HG02763 (cell line): Measurements from ENCODE around the gene WHRN.

Experiments used
- ATAC-seq: cut with Tn5 transposase; IDR thresholded peaks from one replicate; pipeline ENCODE4 v1.9.1; 2021; ENCODE audit warnings: mild to moderate bottlenecking, moderate library complexity; ENCODE audit not compliant: unreplicated experiment

WHRN gene

DNA sequence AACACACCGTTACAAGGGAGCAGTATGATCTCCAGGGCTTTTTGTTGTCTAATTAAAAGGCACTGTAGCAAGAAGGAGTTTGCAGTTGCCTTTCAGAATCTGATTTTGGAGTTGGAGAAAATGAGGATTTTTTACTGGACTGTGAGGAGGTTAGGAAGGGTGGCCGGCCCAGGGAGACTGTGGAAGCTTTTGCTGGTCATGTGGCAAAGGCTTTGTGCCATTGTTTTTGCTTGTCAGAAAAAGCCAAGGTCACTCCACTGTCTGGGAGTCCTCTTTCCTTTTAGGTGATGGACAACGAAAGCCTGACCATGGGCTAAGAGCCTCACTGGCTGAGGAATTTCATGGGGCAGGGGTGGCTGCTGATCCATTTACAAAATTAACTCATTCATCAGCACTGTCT is 10.3 kb upstream of the WHRN start:
- no peak for ATAC-seq

DNA sequence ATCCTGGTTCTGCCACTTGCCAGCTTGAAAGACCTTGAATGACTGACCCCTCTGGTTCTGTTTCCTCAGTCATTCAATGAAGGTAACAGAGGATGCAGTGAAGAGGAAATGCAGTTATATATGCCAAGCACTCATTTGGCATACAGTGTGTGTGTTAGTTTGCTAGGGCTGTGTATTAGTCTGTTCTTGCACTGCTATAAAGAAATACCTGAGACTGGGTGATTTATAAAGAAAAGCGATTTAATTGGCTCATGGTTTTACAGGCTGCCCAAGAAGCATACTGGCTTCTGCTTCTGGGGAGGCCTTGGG is 8.6 kb upstream of the WHRN start:
- no peak for ATAC-seq

DNA sequence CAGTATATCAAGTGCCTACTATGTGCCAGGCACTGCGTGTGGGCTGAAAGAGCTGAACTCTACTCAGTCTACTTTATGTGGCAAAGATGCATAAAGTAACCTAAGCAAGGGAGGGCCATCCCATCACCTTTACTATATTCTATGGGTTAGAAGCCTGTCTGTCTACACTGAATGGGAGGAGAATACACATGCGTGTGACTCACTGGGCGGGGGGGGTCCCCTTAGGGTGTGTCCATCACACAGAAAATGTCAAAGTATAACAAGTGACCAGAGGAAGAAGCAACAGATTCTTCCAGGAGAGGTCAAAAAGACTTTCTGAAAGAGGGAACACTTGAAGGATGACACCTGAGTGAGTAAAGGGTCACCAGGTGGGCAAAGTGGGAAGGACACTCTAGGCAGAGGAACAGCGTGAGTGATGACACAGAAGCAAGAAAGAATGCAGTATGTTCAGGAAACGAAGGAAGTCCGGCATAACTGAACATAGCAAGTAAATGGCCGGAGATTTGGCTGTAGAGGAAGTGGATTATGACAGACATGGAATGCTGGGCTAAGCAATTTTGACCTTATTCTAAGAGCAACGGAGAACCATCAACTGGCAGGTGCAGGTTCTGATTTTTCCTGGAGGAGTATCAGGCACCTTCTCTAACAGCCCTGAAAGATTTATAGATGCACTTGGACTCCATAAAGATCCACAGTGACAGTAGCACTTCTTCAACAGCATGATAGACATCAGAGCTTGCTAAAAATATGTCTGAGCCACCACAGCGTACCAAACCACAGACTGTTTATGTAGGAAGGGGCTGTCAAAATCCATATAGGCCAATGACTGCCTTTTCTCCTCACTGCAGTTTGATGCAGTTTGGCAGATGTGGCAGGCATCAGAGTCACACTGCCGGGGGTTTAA is 8.0 kb upstream of the WHRN start:
- ATAC-seq = no peak

DNA sequence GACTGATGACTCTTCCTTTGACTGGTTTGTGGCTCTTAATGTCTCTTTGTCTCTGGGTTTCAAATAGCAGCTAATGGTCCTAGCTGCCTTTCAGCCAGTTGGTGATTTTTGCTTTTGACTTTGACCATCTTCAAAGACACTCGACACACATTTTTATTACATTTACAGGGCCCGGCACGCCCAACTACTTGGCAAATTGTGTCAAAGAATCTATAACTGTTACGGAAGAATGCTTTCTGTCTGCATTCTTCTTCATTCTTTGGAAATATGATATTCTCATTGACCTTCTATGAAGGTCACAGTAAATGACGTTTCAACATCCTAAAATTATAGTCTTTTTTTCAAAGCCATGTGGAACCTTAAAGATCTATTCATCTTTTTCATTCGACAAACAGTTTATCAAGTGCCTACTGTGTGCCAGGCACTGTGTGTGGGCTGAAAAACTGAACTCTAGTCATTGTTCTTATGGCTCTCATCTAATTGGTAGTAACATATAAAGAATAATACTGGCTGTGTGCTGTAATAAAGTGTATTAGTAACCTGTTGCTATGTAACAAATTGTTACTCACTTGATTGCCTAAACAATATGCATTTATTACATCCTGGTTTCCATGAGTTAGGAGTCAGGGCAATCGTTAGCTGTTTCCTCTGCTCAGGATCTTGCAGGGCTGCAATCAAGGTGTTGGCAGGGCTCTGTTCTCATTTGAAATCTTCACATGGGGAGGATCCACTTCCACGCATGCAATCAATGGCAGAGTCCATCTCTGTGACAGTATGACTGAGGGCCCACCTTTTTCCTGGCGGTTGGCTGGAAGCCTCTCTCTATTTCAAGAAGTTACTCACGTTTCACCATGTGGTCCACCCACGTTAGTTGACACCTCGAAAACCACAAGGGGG is 7.0 kb upstream of the WHRN start:
- ATAC-seq = no peak

DNA sequence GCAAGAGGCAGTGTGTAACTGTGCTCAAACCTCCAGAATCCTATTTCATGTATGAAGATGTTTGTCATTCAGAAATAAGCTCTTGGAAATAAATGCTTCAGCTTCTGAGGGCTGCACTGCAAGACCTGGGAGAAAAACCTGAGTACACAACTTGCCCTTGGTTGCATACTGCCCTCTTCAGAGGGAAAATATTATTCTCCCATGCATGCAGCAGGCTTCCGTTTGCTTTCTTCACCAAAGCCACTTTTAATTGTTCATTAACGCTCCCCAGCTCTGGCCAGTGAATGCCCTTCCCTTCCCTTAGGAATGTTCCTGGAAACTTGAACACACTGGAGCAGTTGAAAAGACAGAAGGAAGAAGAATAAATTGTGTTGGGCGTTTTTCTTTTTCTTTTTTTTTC is 2.5 kb upstream of the WHRN start:
- no peak for ATAC-seq

DNA sequence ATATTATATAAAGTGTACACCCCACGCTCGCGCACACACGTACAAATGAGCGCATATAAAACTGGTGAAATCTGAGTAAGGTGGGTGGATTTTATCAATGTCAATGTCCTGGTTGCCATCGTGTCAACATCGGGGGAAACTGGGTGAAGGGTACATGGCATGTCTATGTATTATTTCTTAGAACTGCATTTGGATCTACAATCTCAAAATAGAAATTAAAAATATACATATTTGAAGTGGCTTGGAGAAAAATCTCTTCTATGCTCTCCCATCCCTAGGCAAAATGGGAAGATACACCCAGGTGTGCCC is 763 bp upstream of the WHRN start:
- no peak for ATAC-seq

DNA sequence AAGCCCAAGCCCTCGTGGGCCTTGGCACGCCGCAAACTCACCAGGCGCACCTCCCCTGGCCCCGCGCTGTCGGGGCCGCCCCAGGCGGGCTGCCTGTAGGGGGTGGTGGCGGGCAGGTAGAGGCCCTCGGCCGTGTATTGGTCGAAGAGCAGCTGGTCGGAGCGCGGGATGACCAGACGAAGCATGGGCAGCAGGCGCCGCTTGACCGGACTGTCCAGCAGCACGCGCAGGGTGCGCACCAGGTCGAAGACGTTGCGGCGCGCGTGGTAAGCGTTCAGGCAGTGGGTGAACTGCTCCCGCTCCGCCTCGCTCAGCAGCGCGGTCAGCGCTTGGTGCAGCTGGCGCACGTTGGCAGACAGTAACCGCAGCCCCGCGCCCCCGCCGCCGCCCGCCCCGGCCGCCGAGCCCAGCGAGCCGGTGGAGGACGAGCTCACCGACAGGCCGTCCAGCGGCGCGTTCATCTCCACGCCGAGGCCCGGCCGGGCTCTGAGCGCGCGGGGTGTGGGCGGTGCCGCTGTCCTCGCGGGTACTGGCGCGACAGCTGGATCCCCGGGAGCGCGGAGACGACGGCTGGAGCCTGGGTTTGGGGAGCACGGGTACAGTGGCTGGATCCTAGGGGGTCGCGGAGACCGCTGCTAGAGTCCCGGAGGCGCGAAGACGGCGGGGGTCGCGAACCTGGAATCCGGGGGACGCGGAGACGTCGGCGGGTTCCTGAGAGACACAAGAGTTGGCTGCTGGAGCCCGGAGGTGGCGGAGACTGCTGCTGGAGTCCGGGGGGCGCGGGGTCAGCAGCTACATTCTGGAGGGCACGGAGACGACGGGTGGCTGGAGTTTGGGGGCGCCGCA is 709 bp downstream of the WHRN start:
- ATAC-seq = no peak

DNA sequence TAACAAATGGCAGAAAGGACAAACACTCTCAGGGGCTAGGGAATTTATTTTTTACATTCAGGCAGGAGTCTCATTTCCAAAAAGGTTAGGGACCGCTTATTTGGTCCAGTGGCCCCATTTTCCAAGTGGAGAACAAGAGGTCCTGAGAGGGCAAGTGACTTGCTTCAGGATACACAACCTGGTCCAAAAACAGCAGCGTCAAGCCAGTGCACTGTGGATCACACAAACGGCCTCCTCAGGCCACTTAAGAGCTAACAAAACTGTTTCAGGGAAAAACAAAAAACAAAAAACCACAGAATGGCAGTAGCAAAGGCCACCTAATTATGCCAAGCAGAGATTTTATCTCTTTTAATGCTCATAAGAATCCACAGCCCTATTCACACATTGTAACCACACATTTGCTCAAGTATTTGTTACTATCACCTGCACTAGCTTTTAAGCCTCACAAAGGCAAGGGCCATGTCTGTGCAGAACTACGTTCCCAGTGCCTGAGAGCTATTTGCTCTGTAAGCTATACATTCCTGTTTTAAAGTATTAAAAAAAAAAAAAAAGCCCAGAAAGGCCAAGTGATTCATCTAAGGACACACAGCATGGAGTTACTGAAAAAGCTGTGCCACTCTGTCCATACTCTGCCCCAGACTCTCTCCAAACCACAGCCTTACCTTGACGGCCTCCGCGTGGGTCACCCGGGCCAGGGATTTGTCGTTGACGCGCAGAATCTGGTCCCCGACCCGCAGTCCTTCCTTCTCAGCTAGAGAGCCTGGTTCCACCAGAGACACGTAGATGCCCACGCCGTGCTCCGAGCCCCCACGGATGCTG is 1.5 kb downstream of the WHRN start:
- ATAC-seq = no peak

DNA sequence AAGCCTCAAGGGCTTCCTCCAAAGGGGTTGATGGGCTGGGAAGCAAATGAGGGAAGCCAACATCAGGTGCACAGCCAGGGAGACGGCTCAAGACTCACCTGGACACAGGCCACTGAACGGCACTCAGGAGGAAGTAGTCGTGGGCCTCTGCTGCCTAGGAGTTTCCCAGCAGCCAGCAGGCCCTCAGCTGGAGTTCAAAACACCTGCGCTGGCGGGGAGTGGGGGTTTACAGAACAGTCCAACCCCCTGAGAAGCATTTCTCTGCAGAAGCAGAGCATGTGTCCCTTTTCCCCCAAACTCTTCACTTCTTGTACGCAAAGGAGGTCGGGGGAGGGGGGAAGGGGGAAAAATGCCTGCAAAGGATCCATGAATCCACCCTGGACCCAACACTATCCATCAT is 2.3 kb downstream of the WHRN start:
- no peak for ATAC-seq

DNA sequence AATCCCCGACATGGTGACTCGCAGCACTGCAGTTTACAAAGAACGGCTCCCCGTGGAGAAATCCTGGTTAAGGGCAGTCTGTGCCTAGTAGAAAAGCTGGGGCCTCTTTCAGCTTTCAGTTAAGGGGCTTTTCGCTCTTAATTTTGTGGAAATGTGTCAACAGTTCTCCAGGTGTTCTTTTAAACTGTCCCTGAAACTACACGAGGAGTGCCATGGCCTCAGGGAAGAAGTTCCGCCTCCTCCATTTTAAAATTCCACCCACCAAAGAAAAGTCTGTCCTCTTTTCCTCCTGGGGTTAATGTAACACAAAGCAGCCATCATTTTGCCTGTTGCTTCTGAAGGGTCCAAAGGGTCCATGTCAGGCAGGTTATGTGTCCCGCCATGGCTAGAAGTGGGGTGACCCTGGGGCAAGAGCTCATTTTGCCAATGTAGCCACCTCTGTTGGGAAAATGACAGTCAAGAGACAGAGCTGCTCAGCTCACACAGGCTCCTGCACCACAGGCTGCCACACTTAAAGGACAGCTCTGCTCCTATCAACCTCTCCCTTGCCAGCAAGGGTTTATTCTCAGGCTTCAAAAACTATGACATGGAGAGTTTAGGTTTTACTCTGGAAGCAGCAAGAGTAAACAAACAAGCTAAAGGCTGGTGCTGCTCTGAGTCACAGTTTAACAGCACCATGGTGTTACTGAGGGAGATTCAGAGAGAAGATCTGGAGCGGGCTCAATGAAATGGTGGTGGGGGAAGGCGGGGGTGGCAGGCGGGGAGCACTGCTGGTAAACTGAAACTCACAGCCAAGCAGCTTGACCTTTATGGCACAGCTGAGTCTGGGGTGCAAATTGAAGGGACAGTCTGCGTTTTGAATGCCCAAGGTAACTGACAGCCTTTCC is 3.2 kb downstream of the WHRN start:
- ATAC-seq = no peak

DNA sequence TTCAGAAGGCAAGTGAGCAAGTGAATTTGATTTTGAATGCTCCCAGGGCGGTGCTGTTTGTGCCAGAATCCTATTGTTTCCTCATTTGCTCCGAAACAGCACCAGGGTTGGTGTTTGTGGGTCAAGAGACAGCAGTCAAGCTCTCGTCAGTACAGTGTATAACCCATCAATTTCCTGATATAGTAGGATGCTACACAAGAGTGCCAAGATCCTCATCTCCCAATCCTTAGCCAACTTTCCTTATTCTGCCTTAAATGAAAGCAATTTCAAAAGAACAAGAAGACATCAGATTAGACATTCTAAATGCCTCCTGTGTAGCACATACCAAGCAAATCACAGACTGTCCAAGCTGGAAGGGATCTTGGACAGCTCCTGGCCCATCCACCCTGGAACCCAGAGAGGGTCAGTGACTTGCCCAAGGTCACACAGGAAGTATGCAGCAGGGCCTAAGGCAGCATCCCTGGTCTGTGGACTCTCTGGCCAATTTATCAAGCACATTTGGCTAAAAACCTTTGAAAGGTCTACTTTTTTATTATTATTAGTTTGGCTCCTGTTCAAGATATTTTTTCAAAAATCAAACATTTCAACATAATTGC is 4.5 kb downstream of the WHRN start:
- ATAC-seq = no peak

DNA sequence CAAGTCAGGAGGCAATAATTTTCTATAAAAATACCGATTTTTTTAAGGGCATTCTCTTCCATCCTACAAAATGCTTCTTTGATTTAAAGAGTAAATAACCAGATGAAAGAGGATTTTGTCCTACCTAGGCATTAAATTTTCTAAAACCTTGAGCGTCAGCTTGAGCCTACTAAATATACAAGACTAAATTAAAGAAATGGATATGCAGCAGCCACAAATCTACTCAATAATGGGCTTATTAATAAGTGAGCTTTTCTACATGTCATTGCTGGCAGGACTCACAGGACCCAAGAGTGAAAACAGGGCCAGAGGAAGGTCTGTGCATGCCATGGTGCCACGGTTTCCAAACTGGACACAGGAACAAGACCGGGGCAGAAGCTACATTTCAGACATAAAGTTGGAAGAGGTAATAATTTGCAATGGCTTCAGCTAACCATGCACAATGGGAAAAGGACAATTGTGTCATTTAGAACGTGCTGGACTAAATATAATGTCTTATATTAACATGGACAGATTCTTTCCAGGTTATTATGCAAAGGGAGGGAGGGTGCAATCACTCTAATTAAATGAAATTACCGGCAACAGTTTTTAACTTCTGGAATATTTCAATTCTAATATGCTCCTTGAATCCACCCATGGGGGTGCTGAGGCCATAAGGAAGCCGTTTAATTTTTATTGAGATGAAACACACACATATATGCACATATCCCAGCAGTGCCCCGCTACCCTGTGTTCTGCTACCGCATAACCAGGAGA is 5.2 kb downstream of the WHRN start:
- no peak for ATAC-seq

DNA sequence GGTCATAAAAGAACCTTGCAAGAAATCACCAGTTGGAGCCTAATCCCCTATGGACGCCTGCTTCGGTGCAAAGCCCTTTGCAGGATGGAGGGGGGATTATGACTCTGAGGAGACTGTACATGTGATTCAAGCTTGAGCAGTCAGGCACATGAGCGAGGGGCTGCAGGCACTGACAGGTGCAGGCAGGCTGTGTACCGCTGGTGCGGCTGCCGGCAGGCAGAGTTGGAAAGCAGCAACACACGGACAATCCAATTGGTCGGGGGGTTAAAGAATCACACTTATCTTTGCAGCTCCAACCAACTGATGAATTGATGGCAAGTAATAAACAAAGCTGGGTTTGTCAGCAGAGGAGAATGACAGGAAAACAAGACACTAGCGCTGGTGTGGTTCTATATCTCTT is 5.7 kb downstream of the WHRN start:
- no peak for ATAC-seq

DNA sequence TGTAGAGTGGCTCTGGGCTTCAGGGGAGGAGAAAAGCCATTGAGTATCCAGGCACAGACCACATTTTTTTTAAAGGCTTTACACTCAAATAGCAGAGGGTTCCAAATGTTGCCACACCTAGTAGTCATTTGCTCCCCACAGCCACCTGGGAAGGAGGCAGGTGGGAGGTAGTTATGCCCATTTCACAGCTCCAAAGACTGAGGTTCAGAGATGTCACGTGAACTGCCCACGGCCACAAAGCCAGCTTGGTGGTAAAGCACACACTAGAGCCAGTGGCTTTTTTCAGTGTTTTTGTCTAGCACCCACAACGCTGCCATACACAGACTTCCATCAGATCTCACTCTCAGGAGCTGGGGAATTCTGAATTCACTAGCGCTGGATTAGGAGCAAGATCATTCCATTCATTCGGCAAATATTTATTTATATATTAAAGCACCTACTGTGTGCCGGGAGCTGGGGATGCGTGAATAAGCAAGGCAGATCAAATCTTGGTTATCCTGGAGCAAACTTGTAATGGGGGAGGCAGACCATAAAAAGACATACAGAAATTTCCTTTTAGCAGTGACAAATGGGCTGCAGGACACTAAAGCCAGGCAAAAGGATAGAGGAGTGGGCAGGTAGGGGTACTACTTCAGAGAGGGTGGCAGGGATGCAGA is 7.4 kb downstream of the WHRN start:
- no peak for ATAC-seq

DNA sequence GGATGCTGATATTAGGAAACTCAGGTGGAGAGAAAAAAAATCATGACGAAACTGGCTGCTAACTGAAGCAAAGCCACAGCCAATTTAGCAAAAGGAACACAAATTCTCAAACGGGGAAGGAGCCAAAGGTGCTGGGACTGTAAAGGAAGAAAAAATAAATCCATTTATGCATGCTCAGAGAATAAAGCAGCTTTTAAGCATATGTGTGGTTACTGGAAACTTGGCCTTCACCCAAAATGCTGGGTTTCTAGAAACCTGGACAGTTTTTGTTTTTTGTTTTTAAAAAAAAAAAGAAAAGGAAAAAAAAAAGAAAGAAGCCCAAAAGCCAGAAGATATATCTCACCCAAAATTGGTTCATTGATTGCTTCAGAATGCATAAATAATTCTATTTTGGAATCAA is 8.0 kb downstream of the WHRN start:
- no peak for ATAC-seq

DNA sequence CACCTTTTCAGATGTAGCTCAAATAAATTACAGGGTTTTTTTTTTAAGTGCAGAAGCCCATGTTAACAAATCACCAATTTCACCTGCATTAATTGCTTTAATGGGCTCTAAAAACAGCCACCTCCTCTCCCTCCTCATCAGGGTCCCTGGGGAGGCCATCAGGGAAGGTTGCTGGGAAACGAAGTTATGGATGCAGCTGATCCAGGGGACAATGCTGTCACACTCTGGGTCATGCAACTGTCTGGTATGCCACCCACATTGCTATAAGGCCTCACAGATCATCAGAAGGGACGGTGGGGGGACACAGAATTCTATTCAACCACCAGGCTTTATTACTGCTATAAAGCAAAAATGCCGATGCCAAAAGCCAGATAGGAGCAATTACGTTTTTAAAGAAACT is 9.3 kb downstream of the WHRN start:
- no peak for ATAC-seq

DNA sequence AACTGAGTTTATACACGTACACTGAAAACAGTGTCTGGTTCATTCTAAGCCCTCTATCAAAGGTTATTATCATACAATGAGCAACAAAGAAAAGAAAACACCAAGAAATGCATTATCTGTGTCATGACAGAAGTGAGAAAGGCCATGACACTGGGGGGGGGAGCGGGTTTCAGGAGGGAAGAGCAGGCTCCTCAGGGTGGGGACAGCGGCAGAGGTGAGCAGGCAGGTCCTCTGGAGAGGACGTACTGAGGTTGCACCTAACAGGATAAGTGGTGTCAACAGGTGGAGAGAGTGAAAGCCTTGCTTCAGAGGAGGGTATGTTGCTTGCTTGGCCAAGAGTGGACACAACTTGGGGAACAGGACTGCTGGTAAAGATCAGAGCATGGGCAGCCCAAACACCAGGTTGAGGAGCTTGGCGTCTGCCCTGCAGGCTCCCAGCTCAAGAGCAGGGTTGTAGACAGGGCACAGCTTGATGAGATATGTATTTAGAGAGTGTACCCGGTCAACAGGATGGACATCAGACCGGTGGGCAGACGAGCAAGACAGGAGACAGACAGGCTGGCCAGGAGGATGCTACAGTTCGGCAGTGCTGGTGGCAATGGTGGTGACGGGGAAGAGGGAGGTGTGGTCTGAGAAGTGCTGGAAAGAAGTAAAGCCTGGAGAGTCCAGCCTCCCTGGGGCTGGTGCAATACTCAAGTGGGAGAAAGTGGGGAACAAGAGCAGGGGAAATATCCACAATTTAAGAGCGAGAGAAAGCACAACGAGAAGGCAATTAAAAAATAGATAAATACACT is 10.3 kb downstream of the WHRN start:
- ATAC-seq = no peak
